Skeletal muscle cell (primary cell): ENCODE results near the gene EZR.

Source experiments
- DNase-seq: peaks from one replicate; pipeline ENCODE4 v3.0.0-alpha.2; 2010; ENCODE audit warnings: low read depth
- H3K4me3 ChIP-seq: 2 replicates; pipeline ENCODE4 v1.5.1; 2011; ENCODE audit warnings: low read depth, mild to moderate bottlenecking, control low read depth, low read length, moderate library complexity

EZR gene

DNA sequence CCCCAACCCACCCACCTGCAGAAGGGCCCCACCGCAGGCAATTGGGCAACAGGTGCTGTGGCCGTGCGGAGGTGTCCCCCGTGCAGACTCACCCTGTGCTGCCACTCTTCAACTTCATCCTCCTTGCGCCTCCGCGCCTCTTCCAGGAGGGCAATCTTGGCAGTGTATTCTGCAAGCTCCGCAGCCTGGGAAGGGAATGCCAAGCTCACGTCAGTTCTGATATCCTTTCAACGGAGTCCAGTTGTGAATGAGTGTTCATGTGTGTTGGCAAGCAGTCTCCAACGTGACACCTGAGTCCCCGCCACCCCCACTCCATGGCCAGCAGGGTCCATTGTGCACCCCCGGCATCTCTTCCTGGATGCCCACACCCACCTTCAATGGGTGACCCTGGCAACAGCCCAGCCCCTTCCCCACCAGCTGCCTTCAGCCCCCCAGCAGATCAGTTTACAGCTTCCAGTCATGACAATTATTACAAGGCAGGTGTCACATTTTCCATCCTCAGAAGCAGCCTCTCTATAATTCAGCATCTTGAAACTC is 49.9 kb downstream of the EZR start:
- no peak overlapping the region for H3K4me3 ChIP-seq
- no peak for DNase-seq

DNA sequence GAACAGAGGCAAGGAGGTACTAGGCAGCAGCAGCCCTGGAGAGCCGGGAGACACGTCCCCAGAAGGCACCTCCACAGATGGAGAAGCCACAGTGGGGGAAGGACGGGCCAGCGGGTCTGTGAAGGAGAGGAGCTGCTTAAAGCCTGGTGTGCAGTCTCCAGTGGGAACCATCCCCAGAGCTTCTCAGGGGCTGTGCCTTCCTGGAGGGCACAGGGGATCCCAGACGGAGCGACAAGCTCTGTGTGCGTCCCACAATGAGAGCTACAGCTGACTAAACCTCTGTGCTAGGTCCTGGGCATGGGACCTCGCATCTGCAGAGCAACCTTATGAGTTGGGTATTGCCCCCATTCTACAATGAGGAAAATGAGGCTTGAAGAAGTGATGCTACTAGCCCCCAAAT is 50.7 kb downstream of the EZR start:
- no peak overlapping the region for H3K4me3 ChIP-seq
- no peak for DNase-seq

DNA sequence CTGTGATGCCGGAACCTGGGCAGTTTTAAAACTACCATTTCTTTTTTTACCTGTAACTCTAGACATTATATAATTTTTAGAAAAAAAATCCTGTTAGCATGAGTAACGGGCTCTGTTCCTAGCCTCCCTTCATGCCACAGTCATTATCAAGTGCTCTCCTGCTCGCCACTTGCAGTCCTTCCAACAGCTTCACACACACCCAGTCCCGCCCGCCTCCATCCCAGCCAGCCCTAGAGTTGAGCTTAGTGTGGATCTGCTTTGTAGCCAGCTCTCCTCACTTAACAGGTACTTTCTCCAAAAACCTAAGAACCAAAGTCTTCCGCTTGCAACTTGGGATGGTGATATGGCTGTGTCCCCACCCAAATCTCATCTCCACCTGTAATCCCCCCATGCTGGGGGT is 51.5 kb downstream of the EZR start:
- no peak overlapping the region for H3K4me3 ChIP-seq
- DNase-seq: no peak

DNA sequence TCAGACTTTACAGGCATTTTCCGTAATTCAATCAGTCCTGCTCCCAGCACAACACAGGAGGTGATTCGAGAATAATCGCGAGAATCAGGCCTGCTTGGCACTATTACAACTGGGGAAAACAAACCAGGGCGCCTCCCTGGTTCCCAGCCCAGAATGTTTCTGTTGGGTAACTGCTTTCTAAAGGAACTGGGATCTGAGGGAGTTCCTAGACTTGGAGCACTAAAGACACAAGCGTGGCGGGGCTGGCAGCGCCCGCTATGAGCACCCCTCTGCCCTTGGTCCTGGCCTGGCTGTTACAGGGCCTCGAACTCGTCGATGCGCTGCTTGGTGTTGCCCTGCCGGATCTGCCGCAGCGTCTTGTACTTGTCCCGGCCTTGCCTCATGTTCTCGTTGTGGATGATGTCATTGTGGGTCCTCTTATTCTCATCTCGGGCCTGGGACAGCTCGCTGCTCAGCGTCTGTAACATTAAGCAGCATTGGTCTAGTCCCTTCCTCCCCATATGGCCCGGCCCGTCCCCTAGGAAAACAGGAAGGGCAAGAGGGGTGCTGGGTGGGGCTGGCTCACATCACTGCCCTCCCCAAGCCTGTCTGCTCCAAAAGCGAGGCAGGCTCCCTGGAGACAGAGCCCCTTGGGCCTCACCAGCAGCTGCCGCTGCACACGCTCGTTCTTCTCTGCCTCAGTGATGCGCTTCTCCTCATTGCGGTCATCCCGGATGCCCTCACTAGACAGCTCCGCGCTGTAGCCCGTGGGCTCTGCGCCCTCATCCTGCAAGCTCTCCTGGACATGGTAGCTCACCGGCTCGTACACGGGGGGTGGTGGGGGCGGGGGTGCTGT is 52.3 kb downstream of the EZR start:
- H3K4me3 ChIP-seq: no peak overlapping the region
- no peak for DNase-seq

DNA sequence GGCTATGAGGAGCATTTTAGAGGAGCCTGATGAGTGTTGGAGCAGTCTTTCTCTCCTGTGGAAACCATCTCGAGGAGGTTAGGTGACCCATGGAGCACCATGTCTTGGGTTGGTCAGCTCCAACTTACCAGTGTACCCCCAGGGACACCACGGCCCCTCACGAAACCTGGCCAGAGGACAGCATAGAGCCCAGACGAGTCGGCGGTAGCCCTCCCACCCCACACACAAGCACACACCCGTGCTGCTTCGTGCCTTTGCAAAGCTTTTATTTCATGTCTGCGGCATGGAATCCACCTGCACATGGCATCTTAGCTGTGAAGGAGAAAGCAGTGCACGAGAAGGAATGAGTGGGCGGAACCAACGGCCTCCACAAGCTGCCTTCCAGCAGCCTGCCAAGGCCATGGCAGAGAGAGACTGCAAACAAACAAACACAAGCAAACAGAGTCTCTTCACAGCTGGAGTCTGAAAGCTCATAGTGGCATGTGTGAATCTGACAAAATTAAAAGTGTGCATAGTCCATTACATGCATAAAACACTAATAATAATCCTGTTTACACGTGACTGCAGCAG is 53.6 kb downstream of the EZR start:
- no peak for DNase-seq
- no peak overlapping the region for H3K4me3 ChIP-seq

DNA sequence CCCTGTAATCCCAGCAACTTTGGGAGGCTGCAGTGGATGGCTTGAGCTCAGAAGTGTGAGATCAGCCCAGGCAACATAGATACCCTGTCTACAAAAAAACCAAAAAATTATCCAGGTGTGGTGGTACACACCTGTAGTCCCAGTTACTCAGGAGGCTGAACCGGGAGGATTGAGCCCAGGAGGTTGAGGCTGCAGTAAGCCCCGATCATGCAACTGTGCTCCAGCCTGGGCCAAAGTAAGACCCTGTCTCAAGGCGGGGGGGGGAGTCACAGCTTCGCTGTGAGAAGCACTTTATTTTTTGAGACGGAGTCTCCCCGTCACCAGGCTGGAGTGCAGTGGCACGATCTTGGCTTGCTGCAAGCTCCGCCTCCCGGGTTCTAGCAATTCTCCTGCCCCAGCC is 54.2 kb downstream of the EZR start:
- no peak for DNase-seq
- H3K4me3 ChIP-seq: no peak overlapping the region

DNA sequence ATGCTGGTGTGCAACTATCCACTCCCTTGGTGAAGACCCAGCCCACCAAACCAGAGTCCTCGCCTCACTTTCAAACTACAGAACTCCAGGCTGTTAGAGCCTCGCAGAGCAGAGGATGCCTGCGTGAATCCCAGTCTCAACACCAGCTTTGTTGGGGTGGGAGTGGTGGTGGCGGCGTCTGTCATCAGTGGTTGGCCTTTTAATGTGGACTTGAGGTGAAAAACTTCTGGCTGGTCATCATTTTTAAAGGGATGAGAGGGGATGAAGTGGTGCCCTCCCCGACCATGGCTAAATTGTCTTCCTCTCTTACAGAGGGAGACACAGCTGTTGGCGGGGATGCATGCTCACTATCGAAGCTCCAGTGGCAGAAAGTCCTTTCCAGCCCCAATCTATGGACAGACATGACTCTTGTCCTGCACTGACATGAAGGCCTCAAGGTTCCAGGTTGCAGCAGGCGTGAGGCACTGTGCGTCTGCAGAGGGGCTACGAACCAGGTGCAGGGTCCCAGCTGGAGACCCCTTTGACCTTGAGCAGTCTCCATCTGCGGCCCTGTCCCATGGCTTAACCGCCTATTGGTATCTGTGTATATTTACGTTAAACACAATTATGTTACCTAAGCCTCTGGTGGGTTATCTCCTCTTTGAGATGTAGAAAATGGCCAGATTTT is 54.9 kb downstream of the EZR start:
- no peak for DNase-seq
- H3K4me3 ChIP-seq: no peak overlapping the region

DNA sequence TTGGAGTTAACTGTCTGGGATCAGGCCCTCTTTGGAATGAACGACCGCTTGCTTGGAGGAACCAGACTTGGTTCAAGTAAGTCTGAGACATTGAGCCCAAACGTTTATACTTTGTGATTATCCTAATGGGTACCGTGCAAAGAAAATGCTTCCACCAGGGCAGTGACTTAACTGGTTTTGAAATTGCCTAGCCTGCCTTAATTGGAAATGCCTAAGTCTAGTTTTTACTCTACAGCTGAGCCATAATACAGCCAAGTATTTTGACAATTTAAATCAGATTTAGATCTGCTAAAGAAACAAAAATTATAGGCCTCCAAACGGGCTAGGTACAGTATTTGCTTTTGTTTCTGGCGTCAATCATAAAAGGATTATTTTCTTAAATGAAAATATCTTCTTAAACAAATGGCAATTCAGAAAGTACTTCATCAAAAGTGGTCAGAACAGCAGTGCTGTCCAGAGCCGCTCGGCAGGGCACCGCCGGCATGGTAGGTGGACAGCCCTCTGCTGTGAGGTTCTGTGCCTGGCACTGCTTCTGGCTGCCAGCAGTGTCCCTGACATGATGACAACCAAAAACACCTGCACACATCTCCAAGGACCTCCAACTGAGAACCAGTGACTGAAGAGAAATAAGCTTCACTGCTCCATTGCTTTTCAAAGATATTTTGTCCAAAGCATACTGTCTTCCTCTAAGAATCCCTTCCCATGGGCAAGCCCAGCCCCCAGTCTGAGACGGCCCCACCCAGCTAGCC is 55.6 kb downstream of the EZR start:
- no peak overlapping the region for H3K4me3 ChIP-seq
- no peak for DNase-seq

DNA sequence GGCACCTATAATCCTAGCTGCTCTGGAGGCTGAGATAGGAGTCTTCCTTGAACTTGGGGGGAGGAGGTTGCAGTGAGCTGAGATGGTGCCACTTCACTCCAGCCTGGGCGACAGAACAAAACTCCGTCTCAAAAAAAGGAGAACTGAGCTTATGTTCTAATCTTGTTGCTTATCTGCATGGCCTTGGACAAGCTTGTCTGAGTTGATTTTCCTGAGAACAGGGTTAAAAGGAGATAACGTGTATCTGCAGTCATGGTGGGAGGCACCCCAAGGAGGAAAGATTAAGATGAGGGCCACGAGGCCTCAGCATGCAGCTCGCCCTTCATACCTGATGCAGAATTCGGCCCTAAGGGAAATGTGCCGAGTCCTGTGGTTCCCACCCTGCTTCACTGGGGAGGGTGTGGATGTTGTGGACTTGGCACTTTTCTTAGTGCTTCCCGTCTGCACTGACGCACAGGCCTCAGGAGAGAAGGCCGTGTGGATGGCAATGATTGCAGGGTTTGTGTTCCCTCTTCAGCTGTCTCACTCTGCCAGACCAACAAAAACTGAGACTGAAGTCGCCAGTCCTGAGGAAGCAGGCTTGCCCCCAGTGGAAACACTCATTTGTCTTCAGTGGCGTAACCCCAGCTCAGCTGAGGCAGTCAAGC is 56.3 kb downstream of the EZR start:
- no peak overlapping the region for H3K4me3 ChIP-seq
- DNase-seq: no peak

DNA sequence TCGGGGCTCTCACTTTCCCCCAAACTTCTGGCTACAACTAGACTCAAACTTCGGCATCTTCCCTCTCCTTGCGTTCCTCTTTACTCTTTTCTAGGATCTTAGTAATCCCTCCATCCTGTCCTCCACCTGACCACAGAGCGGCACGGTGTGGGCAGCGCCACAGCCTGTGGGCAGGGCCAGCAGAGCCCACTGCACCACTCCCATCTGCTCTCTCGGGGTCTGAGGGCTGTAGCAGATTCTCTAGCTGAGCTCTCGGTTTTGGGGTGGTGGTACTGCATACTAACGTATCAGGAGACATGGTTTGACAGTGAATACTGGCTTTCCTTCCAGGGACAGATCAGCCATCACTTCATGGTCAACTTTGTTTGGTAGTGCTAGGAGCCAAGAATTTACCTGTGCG is 57.4 kb downstream of the EZR start:
- DNase-seq: no peak
- H3K4me3 ChIP-seq: no peak overlapping the region

DNA sequence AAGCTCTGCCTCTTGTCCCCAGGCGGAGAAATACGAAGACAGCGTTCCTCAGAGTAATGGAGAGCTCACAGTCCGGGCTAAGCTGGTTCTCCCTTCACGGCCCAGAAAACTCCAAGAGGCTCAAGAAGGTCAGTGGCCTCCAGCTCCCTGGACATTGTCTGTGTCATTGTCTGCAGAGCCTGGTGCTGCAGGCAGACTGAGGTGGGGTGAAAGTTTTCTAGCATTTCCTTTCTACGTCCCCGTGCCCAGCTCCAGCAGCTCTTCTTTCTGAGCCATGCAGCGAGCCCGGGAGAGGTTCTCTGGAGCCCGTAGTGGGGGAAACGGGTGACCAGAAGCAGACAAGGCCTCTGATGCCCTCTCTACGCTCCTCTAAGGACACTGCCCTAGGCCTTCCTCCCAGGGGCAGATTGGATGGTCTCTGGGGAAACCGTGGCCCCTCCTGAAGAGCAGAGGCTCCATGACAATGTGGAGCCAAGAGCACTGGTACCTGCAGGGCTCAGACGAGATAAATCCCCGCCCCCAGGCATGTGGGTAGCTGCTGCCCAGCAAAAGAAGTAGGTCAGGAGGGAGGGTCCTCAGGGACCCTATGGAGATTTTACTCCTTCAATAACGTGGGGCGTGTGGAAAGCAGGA is 58.4 kb downstream of the EZR start:
- DNase-seq: no peak
- H3K4me3 ChIP-seq: no peak overlapping the region

DNA sequence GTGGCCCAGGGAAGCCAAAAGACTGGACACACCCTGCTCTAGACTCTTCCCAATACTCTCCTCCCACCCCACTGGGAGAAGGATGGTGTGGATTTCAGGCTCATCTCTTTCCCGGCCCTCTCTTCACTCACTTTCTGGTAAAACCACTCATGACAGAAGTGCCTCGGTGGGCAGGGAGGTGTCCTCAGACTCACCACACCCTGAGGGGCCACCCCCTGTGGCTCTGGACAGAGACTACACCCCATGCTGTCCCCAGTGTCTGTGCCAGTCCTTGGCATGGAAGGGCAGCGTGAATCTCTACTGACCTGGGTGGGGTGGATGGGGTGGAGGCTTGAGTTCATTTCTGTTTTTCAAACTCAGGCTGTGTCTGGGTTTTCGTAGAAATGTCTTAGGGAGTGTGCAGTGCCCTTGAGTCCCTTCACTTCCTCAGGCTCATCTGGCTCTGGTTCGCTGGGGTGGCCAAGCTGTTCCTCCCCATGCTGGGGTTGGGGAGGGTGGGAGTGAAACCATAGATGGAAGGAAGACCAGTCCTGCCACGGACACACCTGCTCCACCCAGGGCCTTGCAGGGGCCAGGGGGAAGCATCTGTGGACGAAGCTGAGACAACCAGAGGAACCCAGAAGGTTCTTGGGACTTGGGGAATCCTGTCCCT is 59.1 kb downstream of the EZR start:
- no peak for DNase-seq
- H3K4me3 ChIP-seq: no peak overlapping the region

DNA sequence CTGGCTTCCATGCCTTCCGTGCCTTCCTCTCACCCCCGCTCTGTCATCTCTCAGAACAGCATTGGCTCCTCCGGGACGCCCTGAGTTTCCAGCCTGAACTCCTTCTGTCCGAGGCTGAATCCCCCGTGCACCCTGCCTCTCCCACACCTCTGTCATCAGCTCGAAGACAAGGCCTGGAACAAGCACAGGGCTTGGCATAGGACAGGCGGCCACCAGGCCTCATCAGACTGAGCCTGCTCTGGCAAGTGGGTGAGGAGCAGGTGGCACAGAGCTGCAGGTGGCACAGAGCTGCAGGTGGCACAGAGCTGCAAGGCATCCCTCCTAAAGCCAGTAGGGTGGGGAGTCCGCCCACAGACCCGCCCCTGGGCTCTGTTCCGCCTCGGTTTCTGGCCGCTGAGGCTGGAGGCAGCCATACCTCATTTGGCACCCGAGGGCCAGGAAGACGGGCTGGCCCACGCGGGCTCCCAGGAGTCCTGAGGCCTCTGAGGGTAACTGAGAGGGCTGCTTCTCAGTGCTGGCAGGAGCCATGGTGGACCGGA is 60.2 kb downstream of the EZR start:
- H3K4me3 ChIP-seq: no peak overlapping the region
- DNase-seq: no peak

DNA sequence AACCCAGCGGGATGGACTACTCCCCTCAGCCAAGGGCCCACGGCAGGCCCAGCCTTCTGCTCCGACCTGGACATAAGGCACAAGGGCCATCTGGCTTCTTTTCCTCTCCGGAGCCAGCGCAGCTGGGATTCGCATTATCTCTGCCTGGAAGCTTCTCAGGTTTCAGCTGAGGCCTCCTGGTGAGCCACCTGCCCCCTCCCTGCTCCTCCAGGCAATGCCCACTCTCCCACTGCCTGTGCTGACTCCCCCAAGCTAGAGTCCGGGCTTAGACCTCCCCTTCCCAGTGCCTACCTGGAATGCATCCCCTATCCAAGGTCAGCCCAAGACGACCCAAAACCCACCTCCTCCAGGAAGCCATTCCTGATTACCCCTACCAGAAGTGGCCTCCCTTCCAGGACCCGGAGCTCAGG is 60.7 kb downstream of the EZR start:
- DNase-seq: no peak
- H3K4me3 ChIP-seq: no peak overlapping the region

DNA sequence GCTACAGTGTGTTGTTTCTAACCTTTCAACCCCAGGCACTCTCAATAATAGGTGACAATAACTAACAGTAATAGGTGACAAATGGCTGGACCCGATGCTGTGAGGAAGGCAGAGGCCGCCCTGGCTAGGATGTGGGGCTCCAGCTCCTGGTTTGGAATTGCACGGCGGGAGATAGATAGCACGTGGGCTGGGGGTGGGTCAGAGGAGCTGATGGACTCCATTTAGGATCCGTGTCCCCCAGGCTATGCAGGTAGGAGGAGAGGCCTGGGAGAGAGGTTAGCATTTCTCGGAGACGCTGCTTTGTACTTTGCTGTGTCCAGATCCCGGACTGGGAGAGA is 61.4 kb downstream of the EZR start:
- DNase-seq: no peak
- H3K4me3 ChIP-seq: no peak overlapping the region

DNA sequence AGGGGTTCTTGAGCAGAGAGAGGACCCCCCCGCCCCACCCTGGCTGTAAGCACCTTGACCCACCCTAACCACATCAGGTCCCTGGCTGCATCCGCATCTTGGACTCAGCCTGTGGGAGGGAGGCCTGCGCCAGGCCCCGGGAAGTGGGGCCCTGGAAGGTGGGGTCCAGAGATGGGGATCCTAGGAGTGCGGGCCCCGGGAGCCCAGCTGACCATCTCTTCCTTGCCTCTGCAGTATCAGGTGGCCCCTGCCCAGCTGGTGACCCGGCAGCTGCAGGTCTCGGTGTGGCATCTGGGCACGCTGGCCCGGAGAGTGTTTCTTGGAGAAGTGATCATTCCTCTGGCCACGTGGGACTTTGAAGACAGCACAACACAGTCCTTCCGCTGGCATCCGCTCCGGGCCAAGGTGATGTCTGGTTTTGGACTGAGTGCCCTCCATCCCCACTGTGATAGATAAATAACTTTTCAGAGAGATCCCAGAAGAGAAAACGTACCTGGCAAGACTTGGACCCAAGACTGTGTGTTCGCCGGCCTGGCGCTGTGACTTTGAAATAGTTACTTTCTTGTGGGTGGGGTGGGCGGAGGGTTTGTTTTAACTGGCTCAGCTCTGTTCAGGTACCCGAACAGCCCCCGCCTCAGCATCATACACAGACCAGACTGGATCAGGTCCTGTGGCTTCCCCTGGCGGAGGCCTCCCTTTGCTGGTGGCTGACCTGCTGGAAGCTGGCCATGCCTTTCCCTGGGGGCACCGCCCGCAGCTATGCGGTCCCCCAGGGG is 62.0 kb downstream of the EZR start:
- DNase-seq: no peak
- no peak overlapping the region for H3K4me3 ChIP-seq

DNA sequence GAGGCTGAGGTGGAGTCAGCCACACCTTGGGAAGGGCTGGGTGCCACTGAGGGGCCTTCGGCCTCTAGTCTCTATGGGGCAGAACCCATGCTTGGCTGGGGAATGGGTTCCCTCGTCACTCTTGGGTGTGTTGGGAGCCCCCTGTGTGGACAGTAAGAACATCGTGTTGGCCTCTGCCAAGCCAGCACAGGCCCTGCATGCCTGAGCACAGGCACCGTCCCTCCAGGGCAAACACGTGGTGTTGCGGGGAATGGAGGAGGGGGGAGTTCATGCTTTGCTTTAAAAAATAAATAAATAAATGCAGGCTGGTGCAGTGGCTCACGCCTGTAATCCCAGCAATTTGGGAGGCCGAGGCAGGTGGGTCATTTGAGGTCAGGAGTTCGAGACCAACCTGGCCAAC is 63.0 kb downstream of the EZR start:
- no peak for DNase-seq

DNA sequence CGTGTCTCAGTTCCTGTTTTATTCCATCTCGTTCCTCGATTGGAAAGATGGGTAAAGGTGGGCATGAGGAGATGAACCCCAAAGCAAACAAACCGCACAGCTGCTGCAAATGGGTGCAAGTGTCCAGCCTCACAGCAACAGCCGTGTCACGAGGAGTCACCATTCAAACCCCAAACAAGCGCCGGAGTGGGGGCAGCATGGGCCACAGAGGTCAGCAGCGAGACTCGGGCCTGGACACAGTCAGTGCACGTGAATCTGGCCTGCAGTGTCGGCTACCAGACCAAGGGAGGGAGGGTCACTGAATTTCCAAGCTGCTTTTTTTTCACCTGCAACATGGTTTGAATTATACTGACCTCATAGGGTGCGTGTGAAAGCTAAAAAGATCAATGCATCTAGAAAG is 63.5 kb downstream of the EZR start:
- H3K4me3 ChIP-seq: no peak overlapping the region
- no peak for DNase-seq

More for the DNA sequence above, 63.0 kb downstream of the EZR start:
- no peak overlapping the region for H3K4me3 ChIP-seq
